Trophoblast cell (in vitro differentiated cells and primary cell): ENCODE results near the gene CD70.
"Not testable (repeated sequence)": the region's sequence is repeated elsewhere in the genome, so short reads cannot be mapped to it uniquely, and the experiment has no call there.

Experiments
- DNase-seq, 2 donors: peaks; one replicate each; pipeline ENCODE4 v3.0.0-alpha.2; 2016
- H2AFZ ChIP-seq: 2 replicates; pipeline ENCODE4 v1.6.1; 2013; ENCODE audit warnings: low read length, moderate library complexity, mild to moderate bottlenecking; ENCODE audit not compliant: insufficient read depth, poor library complexity
- H2AK5ac ChIP-seq: 2 replicates; pipeline ENCODE4 v1.6.1; 2013; ENCODE audit warnings: mild to moderate bottlenecking, low read length
- H2BK120ac ChIP-seq: 2 replicates; pipeline ENCODE4 v1.6.1; 2013; ENCODE audit warnings: low read length, mild to moderate bottlenecking, moderate library complexity; ENCODE audit not compliant: insufficient read depth, poor library complexity
- H2BK12ac ChIP-seq: 2 replicates; pipeline ENCODE4 v1.6.1; 2013; ENCODE audit warnings: mild to moderate bottlenecking, low read length, moderate library complexity
- H2BK5ac ChIP-seq: 2 replicates; pipeline ENCODE4 v1.6.1; 2013; ENCODE audit warnings: low read length, low read depth, moderate library complexity, mild to moderate bottlenecking; ENCODE audit not compliant: poor library complexity
- H3K14ac ChIP-seq: 2 replicates; pipeline ENCODE4 v1.6.1; 2013; ENCODE audit warnings: mild to moderate bottlenecking, low read length
- H3K18ac ChIP-seq: 2 replicates; pipeline ENCODE4 v1.6.1; 2013; ENCODE audit warnings: mild to moderate bottlenecking, low read length
- H3K23ac ChIP-seq: 2 replicates; pipeline ENCODE4 v1.6.1; 2013; ENCODE audit warnings: low read length
- H3K27ac ChIP-seq: 2 replicates; pipeline ENCODE4 v1.5.1; 2013; ENCODE audit warnings: low read depth, mild to moderate bottlenecking, inconsistent platforms, low read length, moderate library complexity
- H3K27me3 ChIP-seq: 2 replicates; pipeline ENCODE4 v1.6.1; 2013; ENCODE audit warnings: inconsistent platforms, mild to moderate bottlenecking, low read length, moderate library complexity; ENCODE audit not compliant: insufficient read depth
- H3K36me3 ChIP-seq, 2 experiments: 1 replicate in 1 of 2; 2 replicates in 1 of 2; pipeline ENCODE4 v1.6.1; 2013; ENCODE audit warnings: low read length in 2 of 2, mild to moderate bottlenecking in 2 of 2, moderate library complexity in 1 of 2; ENCODE audit not compliant: insufficient read depth in 2 of 2, control insufficient read depth in 1 of 2
- H3K4ac ChIP-seq: 2 replicates; pipeline ENCODE4 v1.6.1; 2013; ENCODE audit warnings: low read depth, mild to moderate bottlenecking, low read length, moderate library complexity
- H3K4me1 ChIP-seq, 2 experiments: 1 replicate in 1 of 2; 2 replicates in 1 of 2; pipeline ENCODE4 v1.6.1; 2013; ENCODE audit warnings: low read length in 2 of 2, mild to moderate bottlenecking in 2 of 2, moderate library complexity in 1 of 2; ENCODE audit not compliant: insufficient read depth in 2 of 2, control insufficient read depth in 1 of 2
- H3K4me2 ChIP-seq: 2 replicates; pipeline ENCODE4 v1.6.1; 2013; ENCODE audit warnings: inconsistent platforms, mild to moderate bottlenecking, low read length, moderate library complexity
- H3K4me3 ChIP-seq: 2 replicates; pipeline ENCODE4 v1.5.1; 2013; ENCODE audit warnings: mild to moderate bottlenecking, low read depth, low read length, inconsistent platforms
- H3K79me1 ChIP-seq: one replicate; pipeline ENCODE4 v1.6.1; 2013; ENCODE audit warnings: low read length
- H3K79me2 ChIP-seq: 2 replicates; pipeline ENCODE4 v1.6.1; 2013; ENCODE audit warnings: low read length, mild to moderate bottlenecking; ENCODE audit not compliant: control insufficient read depth, insufficient read depth, poor library complexity
- H3K9ac ChIP-seq: 2 replicates; pipeline ENCODE4 v1.6.1; 2013; ENCODE audit warnings: mild to moderate bottlenecking, low read length
- H3K9me3 ChIP-seq: 2 replicates; pipeline ENCODE4 v1.6.1; 2013; ENCODE audit warnings: low read depth, mild to moderate bottlenecking, control low read depth, inconsistent platforms, low read length; ENCODE audit not compliant: insufficient read depth
- H4K12ac ChIP-seq: 2 replicates; pipeline ENCODE4 v1.6.1; 2013; ENCODE audit warnings: low read depth, mild to moderate bottlenecking, low read length, moderate library complexity
- H4K8ac ChIP-seq: 2 replicates; pipeline ENCODE4 v1.6.1; 2013; ENCODE audit warnings: low read depth, mild to moderate bottlenecking, low read length, moderate library complexity
- H4K91ac ChIP-seq: one replicate; pipeline ENCODE4 v1.6.1; 2013; ENCODE audit warnings: low read depth, mild to moderate bottlenecking, low read length, moderate library complexity
- WGBS: extraction: QIAGEN DNeasy Blood & Tissue Kit; methylation state at CpG from one replicate; pipeline ENCODE4 v1.1.7; 2013; ENCODE audit warnings: missing lambda C conversion rate; ENCODE audit not compliant: insufficient read length, insufficient coverage; ENCODE audit errors: extremely low coverage; 5-methylcytosine and 5-hydroxymethylcytosine counted together

The CD70 gene

DNA sequence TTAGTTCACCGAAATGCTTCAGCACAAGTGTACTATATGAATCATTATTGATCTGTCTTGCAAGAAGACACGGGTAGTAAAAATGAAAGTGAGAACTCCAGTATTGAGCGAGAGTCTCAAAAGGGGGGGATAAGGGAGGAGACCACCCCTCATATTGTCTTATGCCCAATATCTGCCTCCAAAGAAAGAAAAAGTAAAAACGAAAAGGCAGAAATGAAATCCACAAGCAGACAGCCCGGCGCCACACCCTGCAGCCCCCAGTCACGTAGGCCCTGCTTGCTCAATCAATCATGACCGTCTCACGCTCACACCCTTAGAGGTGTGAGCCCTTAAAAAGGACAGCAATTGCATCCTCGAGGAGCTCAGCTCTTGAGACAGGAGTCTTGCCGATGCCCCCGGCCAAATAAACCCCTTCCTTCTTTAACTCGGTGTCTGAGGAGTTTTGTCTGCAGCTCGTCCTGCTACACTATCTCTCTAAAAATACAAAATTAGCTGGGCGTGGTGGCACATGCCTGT, 10.6 kb upstream of the CD70 start:
- not testable (repeated sequence) for H4K8ac ChIP-seq, H3K4me2 ChIP-seq, H3K79me2 ChIP-seq, H3K18ac ChIP-seq, H2BK5ac ChIP-seq, H2BK12ac ChIP-seq, H2AFZ ChIP-seq, H2BK120ac ChIP-seq, H4K12ac ChIP-seq, H3K79me1 ChIP-seq, H2AK5ac ChIP-seq, H3K4ac ChIP-seq, H3K27ac ChIP-seq, H3K14ac ChIP-seq, H3K23ac ChIP-seq, H3K27me3 ChIP-seq, H4K91ac ChIP-seq, H3K36me3 ChIP-seq, H3K4me3 ChIP-seq, H3K4me1 ChIP-seq, DNase-seq, H3K9me3 ChIP-seq, H3K9ac ChIP-seq
- WGBS: no CpG with 5 or more reads among the region's 15 CpGs

DNA sequence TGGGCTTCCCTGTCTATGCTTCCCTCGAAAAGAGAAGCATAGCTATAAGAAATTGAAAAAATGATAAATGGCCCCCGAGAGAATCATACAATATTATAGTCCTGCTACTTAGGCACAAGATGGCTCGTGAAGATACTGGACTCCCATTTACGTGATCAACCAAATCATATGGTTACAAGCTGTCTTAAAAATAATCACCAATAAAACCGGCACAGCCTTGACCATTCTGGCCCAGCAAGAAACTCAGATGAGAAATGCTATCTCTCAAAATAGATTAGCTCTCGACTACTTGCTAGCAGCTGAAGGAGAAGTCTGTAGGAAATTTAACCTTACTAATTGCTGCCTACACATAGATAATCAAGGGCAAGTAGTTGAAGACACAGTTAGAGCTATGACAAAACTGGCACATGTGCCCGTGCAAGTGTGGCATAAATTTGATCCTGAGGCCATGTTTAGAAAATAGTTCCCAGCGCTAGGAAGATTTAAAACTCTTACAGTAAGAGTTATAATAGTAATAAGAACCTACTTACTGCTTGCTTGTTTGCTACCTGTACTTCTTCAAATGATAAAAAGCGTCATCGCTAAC, 10.1 kb upstream of the CD70 start:
- H3K4me3 ChIP-seq, H2BK120ac ChIP-seq: not testable (repeated sequence)
- no CpG with 5 or more reads among the region's 10 CpGs for WGBS

DNA sequence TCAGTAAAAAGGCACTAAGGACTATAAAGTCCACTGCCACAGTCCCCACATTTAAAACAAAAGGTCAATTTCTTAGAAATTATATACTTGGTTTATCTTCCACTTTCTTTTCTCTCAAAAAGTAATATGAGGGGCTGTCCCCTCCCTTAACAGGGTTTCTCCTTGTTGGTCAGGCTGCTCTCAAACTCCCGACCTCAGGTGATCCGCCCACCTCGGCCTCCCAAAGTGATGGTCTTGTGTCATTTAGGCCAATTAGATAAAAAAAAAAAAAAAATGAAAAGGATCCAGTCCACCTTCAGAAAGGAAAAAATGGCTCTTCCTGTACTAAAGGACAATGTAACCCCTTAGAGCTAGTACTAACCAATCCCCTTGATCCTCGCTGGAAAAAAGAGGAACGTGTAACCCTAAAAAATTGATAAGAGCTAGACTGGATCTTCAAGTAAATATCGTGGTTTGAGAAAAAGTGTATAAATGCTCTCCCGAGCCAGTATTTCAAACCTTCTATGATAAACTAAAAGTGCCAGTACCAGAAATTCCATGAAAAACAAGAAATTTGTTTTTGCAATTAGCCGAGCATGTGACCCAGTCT, 9.0 kb upstream of the CD70 start:
- no CpG with 5 or more reads among the region's 8 CpGs for WGBS
- no peak overlapping the region for H3K4ac ChIP-seq
- no peak overlapping the region for H3K9ac ChIP-seq
- H3K79me1 ChIP-seq: no peaks in the 10 kb centered on the region
- H3K4me2 ChIP-seq: no peak overlapping the region
- H4K8ac ChIP-seq: no peak overlapping the region
- no peak overlapping the region for H4K12ac ChIP-seq
- H3K18ac ChIP-seq: no peak overlapping the region
- H3K27ac ChIP-seq: no peak overlapping the region
- H4K91ac ChIP-seq: no peak overlapping the region
- no peak overlapping the region for H3K23ac ChIP-seq
- no peak overlapping the region for H2AFZ ChIP-seq
- no peak overlapping the region for H3K14ac ChIP-seq
- no peak overlapping the region for H2BK5ac ChIP-seq
- no peaks in the 10 kb centered on the region for H3K79me2 ChIP-seq
- peaks cover 9% of the 10 kb centered on the region for H3K9me3 ChIP-seq
- H3K36me3 ChIP-seq: no peaks in the 10 kb centered on the region
- no peak for DNase-seq
- no peak overlapping the region for H3K4me3 ChIP-seq
- H2BK12ac ChIP-seq: no peak overlapping the region
- H3K4me1 ChIP-seq: no peaks in the 10 kb centered on the region
- no peak overlapping the region for H2AK5ac ChIP-seq
- H2BK120ac ChIP-seq: no peak overlapping the region
- no peaks in the 10 kb centered on the region for H3K27me3 ChIP-seq

More for the DNA sequence above, 10.1 kb upstream of the CD70 start:
- not testable (repeated sequence) for H3K14ac ChIP-seq, H3K18ac ChIP-seq, DNase-seq, H3K9ac ChIP-seq, H3K36me3 ChIP-seq, H2AK5ac ChIP-seq, H3K79me2 ChIP-seq, H4K12ac ChIP-seq, H3K27me3 ChIP-seq, H3K4me1 ChIP-seq, H4K91ac ChIP-seq, H2BK12ac ChIP-seq, H3K27ac ChIP-seq, H3K4me2 ChIP-seq, H2BK5ac ChIP-seq, H3K4ac ChIP-seq, H2AFZ ChIP-seq, H3K23ac ChIP-seq, H4K8ac ChIP-seq, H3K79me1 ChIP-seq, H3K9me3 ChIP-seq

DNA sequence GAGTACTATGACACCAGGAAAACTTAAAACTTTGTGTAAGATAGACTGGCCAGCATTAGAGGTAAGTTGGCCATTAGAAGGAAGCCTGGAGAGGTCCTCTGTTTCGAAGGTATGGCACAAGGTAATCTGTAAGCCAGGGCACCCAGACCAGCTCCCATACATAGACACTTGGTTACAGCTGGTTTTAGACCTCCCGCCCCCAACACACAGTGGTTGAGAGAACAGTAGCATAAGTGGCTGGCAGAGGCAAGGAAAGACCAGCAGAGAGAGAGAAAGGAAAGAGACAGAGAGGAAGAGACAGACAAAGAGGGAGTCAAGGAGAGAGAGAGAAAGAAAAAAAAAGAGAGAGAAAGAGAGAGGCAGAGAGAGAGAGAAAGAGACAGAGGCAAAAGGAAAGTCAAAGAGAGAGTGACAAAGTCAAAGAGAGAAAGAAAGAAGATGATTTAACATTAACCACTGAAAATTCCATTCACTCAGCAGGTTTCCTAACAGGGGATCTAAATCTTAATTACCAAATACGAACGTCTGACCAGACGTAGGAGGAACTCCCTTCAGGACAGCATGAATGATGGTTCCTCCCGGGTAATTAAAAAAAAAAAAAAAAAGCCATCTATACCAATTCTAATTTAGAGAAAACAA, 7.4 kb upstream of the CD70 start:
- WGBS: no CpG with 5 or more reads among the region's 6 CpGs
- H3K4me1 ChIP-seq, H3K27me3 ChIP-seq, H3K36me3 ChIP-seq, H3K9ac ChIP-seq, DNase-seq, H3K9me3 ChIP-seq, H3K4me3 ChIP-seq, H3K18ac ChIP-seq, H4K12ac ChIP-seq, H4K91ac ChIP-seq, H3K27ac ChIP-seq, H2AFZ ChIP-seq, H3K23ac ChIP-seq, H4K8ac ChIP-seq, H3K4ac ChIP-seq, H3K4me2 ChIP-seq, H2BK12ac ChIP-seq, H3K79me1 ChIP-seq, H2AK5ac ChIP-seq, H3K79me2 ChIP-seq, H2BK120ac ChIP-seq, H2BK5ac ChIP-seq, H3K14ac ChIP-seq: not testable (repeated sequence)
